HG02610 (cell line): ENCODE results near the gene TOLLIP.

Experiments used
- ATAC-seq: cut with Tn5 transposase; IDR thresholded peaks from one replicate; pipeline ENCODE4 v1.9.1; 2021; ENCODE audit warnings: mild to moderate bottlenecking, moderate library complexity; ENCODE audit not compliant: unreplicated experiment

The TOLLIP gene

GRCh38 chr11:1285316-1285744 is 24.1 kb downstream of the TOLLIP start:
- no peak for ATAC-seq

GRCh38 chr11:1283906-1284305 is 25.5 kb downstream of the TOLLIP start:
- ATAC-seq = no peak

- no peak for ATAC-seq
Measured at GRCh38 chr11:1283091-1283511, 26.3 kb downstream of the TOLLIP start.

- ATAC-seq = no peak
Measured at GRCh38 chr11:1281974-1282365, 27.5 kb downstream of the TOLLIP start.

- ATAC-seq = no peak
Measured at GRCh38 chr11:1281326-1281973, 28.0 kb downstream of the TOLLIP start.

GRCh38 chr11:1280116-1281035 is 29.1 kb downstream of the TOLLIP start:
- ATAC-seq = no peak

- no peak for ATAC-seq
Measured at GRCh38 chr11:1279674-1280055, 29.8 kb downstream of the TOLLIP start.

GRCh38 chr11:1278766-1279673 is 30.4 kb downstream of the TOLLIP start:
- no peak for ATAC-seq

GRCh38 chr11:1277936-1278512 is 31.4 kb downstream of the TOLLIP start:
- ATAC-seq = no peak

GRCh38 chr11:1276866-1277615 is 32.4 kb downstream of the TOLLIP start:
- no peak for ATAC-seq

- no peak for ATAC-seq
Measured at GRCh38 chr11:1276041-1276790, 33.2 kb downstream of the TOLLIP start.

GRCh38 chr11:1275021-1275420 is 34.4 kb downstream of the TOLLIP start:
- no peak for ATAC-seq

- no peak for ATAC-seq
Measured at GRCh38 chr11:1274501-1274900, 34.9 kb downstream of the TOLLIP start.

GRCh38 chr11:1272531-1272930 is 36.9 kb downstream of the TOLLIP start:
- ATAC-seq = no peak

GRCh38 chr11:1271927-1272326 is 37.5 kb downstream of the TOLLIP start:
- ATAC-seq = no peak

- no peak for ATAC-seq
Measured at GRCh38 chr11:1271406-1271805, 38.0 kb downstream of the TOLLIP start.

GRCh38 chr11:1271002-1271401 is 38.4 kb downstream of the TOLLIP start:
- ATAC-seq = no peak

- ATAC-seq = no peak
Measured at GRCh38 chr11:1270476-1270875, 39.0 kb downstream of the TOLLIP start.

GRCh38 chr11:1269957-1270356 is 39.5 kb downstream of the TOLLIP start:
- ATAC-seq = no peak
